Stimulated activated effector memory CD8-positive, alpha-beta T cell treated with anti-CD3 and anti-CD28 coated beads, Interleukin-12 subunit alpha, Interleukin-12 subunit beta, amount 100 ng/mL, for 72 hours (primary cell): ENCODE data around the gene WSB1.
A peak's percentile ranks its signal among the peaks of the same experiment; 100 is the strongest.

Source experiments
- ATAC-seq: fragments of 150-1000 bp; cut with Tn5 transposase; 2 replicates; pipeline ENCODE4 v1.10.0; 2021
- DNase-seq, 2 donors: peaks; one replicate each; pipeline ENCODE4 v3.0.0; 2021 to 2022; ENCODE audit warnings: low spot score in 2 of 2
- H3K27ac Mint-ChIP-seq: one replicate; pipeline ENCODE4 v1.8.0; 2022; ENCODE audit warnings: mild to moderate bottlenecking, mixed read lengths
- H3K36me3 Mint-ChIP-seq: one replicate; pipeline ENCODE4 v1.8.0; 2022; ENCODE audit warnings: mild to moderate bottlenecking, mixed read lengths
- H3K4me1 Mint-ChIP-seq: one replicate; pipeline ENCODE4 v1.8.0; 2022; ENCODE audit warnings: mixed read lengths
- H3K4me3 Mint-ChIP-seq: one replicate; pipeline ENCODE4 v1.8.0; 2022; ENCODE audit warnings: mild to moderate bottlenecking, mixed read lengths
- H3K9me3 Mint-ChIP-seq: one replicate; pipeline ENCODE4 v1.8.0; 2022; ENCODE audit warnings: mixed read lengths

WSB1 gene

GRCh38 chr17:27332485-27333409 is 38.8 kb downstream of the WSB1 start:
- no peaks in the 10 kb centered on the region for H3K9me3 Mint-ChIP-seq
- ATAC-seq (peak; percentile 93), DNase-seq (peak; percentile 79 to 95)
- H3K27ac Mint-ChIP-seq, result peak overlapping the region; percentile 77
- peaks cover 21% of the 10 kb centered on the region for H3K36me3 Mint-ChIP-seq
- peak overlapping the region; percentile 72 for H3K4me3 Mint-ChIP-seq
- H3K4me1 Mint-ChIP-seq, result peaks cover 28% of the 10 kb centered on the region

GRCh38 chr17:27333410-27333980 is 39.6 kb downstream of the WSB1 start:
- DNase-seq (no peak), ATAC-seq (no peak)
- Mint-ChIP-seq H3K4me1 (peaks cover 28% of the 10 kb centered on the region), H3K27ac (peak overlapping the region; percentile 77), H3K4me3 (peak overlapping the region; percentile 72), H3K36me3 (peaks cover 21% of the 10 kb centered on the region), H3K9me3 (no peaks in the 10 kb centered on the region)

- ATAC-seq, result no peak
These were observed 42.3 kb downstream of the WSB1 start for GRCh38 chr17:27336184-27336583.

DNA sequence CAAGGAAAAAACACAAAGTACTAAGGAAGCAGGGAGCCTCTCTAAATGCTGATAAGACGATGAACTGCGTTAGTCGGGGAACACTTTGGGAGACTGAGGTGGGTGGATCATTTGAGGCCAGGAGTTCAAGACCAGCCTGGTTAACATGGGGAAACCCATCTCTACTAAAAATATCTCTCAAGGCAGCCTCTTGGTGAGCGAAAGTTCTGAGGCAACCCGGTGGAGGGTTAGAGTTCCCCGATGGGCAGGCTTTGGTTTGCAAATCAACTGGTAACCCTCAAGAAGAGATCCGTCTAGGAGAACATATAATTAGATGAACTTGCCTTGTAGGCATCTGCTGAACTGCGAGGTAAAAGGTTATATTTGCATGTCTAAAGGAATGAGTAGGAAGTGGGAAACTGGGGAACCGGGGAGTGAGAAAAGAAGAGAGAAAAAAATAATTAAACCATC is 44.6 kb downstream of the WSB1 start:
- Mint-ChIP-seq H3K27ac (no peak overlapping the region), H3K9me3 (no peaks in the 10 kb centered on the region), H3K4me1 (peaks cover 13% of the 10 kb centered on the region), H3K36me3 (peaks cover 7% of the 10 kb centered on the region), H3K4me3 (no peak overlapping the region)
- no peak for DNase-seq
- no peak for ATAC-seq

More at GRCh38 chr17:27336184-27336583, 42.3 kb downstream of the WSB1 start:
- DNase-seq, result no peak
- no peaks in the 10 kb centered on the region for H3K9me3 Mint-ChIP-seq
- H3K4me3 Mint-ChIP-seq, result no peak overlapping the region
- peaks cover 20% of the 10 kb centered on the region for H3K36me3 Mint-ChIP-seq
- H3K4me1 Mint-ChIP-seq, result peaks cover 34% of the 10 kb centered on the region
- no peak overlapping the region for H3K27ac Mint-ChIP-seq

GRCh38 chr17:27339198-27339835 is 45.4 kb downstream of the WSB1 start:
- DNase-seq, result no peak
- ATAC-seq, result no peak
- Mint-ChIP-seq H3K4me1 (peaks cover 11% of the 10 kb centered on the region), H3K4me3 (no peak overlapping the region), H3K27ac (no peak overlapping the region), H3K36me3 (no peaks in the 10 kb centered on the region), H3K9me3 (no peaks in the 10 kb centered on the region)

DNA sequence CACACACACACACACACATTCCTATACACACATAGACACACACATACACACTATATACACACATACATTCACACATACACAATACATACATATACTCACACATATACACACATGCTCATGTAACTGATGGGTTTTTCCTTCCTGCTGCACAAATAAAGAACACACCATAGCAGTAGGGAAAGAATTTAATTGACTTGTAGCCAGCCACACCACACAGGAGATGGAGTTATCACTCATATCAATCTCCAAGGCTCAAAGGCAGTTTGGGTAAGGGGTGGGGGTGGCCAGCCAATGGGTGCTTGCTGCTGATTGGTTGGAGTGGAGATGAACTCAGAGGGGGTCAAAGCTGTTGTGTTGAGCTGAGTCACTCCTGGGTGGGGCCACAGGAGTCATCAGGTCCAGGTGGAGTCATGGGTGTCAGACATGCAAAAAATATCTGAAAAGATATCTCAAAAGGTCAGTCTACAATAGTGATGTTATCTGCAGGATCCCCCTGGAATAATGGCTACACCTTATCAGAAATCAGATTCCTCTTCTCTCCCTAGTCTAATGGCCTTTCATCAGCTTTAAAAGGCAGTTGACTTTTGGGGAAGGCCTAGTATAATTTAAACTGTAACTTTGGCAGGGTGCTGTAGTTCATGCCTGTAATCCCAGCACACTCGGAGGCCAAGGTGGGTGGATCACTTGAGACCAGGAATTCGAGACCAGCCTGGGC is 46.1 kb downstream of the WSB1 start:
- Mint-ChIP-seq H3K9me3 (no peaks in the 10 kb centered on the region), H3K36me3 (no peaks in the 10 kb centered on the region), H3K4me1 (peaks cover 11% of the 10 kb centered on the region), H3K27ac (no peak overlapping the region), H3K4me3 (no peak overlapping the region)
- peak; percentile 91 for ATAC-seq
- no peak for DNase-seq

- no peak for DNase-seq
- H3K27ac Mint-ChIP-seq, result no peak overlapping the region
- H3K36me3 Mint-ChIP-seq, result no peaks in the 10 kb centered on the region
- H3K4me1 Mint-ChIP-seq, result peaks cover 11% of the 10 kb centered on the region
- no peaks in the 10 kb centered on the region for H3K9me3 Mint-ChIP-seq
- no peak overlapping the region for H3K4me3 Mint-ChIP-seq
- no peak for ATAC-seq
These were observed 46.7 kb downstream of the WSB1 start for GRCh38 chr17:27340575-27340974.

DNA sequence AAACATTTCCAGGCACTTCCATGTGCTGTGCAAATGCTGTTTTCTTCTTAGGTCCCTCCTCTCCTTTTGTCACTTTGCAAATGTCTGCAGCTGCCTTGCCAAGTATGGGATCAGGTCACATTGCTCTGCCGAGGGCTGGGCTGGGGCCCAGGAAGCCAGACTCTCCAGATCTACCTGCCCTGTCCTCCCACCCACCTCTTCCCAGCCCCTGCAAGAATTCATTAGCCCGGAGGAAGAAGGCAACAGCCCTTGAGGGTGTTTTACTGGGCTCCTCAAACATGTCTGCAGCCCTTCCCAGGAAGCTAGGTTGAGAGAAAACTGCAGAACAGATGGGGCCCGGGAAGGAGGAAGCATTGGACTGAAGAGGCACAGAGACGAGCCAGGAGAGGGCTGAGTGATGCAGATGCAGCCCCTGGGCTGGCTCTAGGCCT is 47.1 kb downstream of the WSB1 start:
- Mint-ChIP-seq H3K4me3 (no peak overlapping the region), H3K9me3 (no peaks in the 10 kb centered on the region), H3K4me1 (peaks cover 11% of the 10 kb centered on the region), H3K27ac (no peak overlapping the region), H3K36me3 (no peaks in the 10 kb centered on the region)
- ATAC-seq (no peak), DNase-seq (no peak)

GRCh38 chr17:27342059-27342458 is 48.1 kb downstream of the WSB1 start:
- Mint-ChIP-seq H3K9me3 (no peaks in the 10 kb centered on the region), H3K36me3 (no peaks in the 10 kb centered on the region), H3K27ac (no peak overlapping the region), H3K4me1 (peaks cover 11% of the 10 kb centered on the region), H3K4me3 (no peak overlapping the region)
- ATAC-seq (no peak), DNase-seq (no peak)

DNA sequence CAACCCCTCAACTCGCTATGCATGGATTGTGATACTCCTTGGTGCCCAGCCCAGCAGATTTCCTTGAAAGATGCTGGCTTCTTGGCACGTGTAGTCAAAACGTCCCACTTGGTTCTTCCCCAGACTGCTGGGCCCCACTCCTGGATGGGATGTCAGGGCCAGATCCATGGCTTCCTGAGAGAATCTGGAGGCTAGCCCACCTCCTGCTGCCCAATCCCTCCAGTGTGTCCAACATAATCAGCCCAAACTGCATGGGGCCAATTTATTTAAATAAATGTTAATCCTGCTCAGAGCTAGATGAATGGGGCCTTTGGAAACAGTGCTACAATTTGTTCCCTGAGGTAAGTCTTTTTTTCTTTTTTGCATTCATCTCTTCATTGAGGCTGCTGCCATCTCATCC is 49.4 kb downstream of the WSB1 start:
- ATAC-seq (no peak), DNase-seq (no peak)
- Mint-ChIP-seq H3K4me3 (no peak overlapping the region), H3K27ac (peak overlapping the region; percentile 10), H3K9me3 (no peaks in the 10 kb centered on the region), H3K36me3 (no peaks in the 10 kb centered on the region), H3K4me1 (peaks cover 11% of the 10 kb centered on the region)

- Mint-ChIP-seq H3K4me1 (peaks cover 11% of the 10 kb centered on the region), H3K27ac (peak overlapping the region; percentile 10), H3K9me3 (no peaks in the 10 kb centered on the region), H3K36me3 (no peaks in the 10 kb centered on the region), H3K4me3 (no peak overlapping the region)
- ATAC-seq (no peak), DNase-seq (no peak)
These were observed 50.2 kb downstream of the WSB1 start for GRCh38 chr17:27343977-27344607.

DNA sequence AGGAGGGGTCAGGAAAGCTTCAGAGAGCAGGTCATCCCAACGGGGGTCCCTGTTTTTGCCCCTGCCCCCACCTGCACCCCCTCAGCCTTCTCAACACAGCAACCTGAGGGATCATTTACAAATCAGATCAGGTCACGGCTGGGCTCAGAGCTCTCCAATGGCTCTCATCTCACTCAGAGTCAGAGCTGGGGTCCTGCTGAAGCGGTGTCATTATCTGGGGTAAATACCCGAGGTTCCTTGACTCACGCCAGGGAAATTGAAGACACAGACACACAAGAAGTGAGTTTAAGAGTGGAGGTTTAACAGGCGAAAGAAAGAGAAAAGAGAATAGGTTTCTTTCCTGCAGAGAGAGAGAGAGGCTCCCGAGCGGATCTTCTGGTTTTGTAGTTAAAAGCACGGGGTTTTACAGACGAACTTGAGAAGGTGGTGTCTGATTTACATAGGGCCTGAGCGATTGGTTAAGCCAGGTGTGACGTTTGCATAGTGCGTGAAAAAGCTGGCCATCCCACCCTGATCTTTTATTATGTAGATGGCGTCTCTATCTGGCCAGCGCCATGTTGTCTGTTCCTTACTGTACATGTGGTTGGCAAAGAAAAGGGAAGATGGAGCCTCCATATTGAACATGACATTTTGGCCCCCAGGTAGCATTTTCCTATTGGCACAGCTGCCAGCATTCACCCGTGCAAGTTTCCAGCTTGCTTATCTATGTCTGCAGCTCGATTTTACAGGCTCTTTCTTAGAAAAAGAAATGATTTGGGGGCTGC is 51.4 kb downstream of the WSB1 start:
- peaks cover 5% of the 10 kb centered on the region for H3K4me1 Mint-ChIP-seq
- H3K4me3 Mint-ChIP-seq, result no peak overlapping the region
- DNase-seq (no peak), ATAC-seq (no peak)
- no peaks in the 10 kb centered on the region for H3K9me3 Mint-ChIP-seq
- no peak overlapping the region for H3K27ac Mint-ChIP-seq
- H3K36me3 Mint-ChIP-seq, result no peaks in the 10 kb centered on the region

DNA sequence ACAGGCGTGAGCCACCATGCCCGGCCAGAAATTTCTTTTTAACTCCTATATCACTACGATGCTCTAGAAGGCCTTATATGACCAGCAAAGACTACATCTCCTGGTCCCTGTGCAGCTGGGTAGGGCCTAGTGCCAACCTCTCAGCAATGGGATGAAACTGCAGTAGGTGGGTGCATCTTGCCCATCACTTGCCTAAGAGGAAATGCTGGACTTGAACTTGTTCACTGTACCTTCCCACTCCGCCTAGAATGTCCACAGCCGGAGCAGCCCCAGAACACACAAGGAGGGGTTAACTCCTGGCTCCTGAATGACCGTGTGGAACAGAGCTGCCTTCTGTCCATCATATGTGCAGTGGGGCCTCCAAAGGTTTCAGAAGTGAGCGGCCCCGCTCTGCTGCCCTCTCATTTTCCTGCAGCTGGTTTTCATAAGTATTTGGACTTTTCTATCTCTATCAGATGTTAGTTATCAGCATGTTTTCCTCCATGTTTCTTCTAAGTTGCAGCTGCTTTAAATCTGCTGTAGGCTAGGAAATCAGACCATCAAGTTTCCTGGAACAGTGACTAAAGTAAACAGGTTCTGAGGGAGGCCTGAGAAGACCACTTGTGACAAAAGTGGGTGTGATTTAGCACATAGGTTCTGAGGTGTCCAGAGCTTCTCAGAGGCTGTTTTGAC is 52.5 kb downstream of the WSB1 start:
- no peak for DNase-seq
- Mint-ChIP-seq H3K4me3 (no peak overlapping the region), H3K9me3 (no peaks in the 10 kb centered on the region), H3K36me3 (no peaks in the 10 kb centered on the region), H3K27ac (peak overlapping the region; percentile 63), H3K4me1 (peaks cover 5% of the 10 kb centered on the region)
- peak; percentile 38 for ATAC-seq

DNA sequence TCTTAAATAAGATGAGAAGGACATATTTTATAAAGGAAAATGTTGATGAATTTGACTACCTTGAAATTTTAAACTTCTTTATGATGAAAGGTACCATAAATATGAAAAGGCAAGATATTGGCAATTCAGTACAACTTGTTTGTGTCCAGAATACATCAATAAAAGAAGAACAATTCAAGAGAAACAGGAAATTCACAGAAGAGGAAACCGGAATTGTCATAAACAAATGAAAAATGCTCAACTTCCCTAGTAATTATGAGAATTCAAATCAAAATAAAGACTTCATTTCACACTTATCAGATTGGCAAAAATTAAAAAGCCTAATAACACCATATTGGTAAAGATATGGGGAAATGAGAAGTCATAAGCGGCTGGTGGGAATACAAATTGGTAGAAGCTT is 54.3 kb downstream of the WSB1 start:
- Mint-ChIP-seq H3K9me3 (no peaks in the 10 kb centered on the region), H3K4me3 (peak overlapping the region; percentile 49), H3K27ac (no peak overlapping the region), H3K4me1 (peaks cover 20% of the 10 kb centered on the region), H3K36me3 (no peaks in the 10 kb centered on the region)
- DNase-seq, result no peak
- ATAC-seq, result no peak
